ENCODE measurements around the gene WDR72. TPM values are rescaled to one million over a fixed set of nuclear protein-coding genes. Genes with fewer than 3 reads are reported as not detected.

WDR72 gene
- total RNA-seq, 2 experiments from 2014 or later, result not detected

DNA sequence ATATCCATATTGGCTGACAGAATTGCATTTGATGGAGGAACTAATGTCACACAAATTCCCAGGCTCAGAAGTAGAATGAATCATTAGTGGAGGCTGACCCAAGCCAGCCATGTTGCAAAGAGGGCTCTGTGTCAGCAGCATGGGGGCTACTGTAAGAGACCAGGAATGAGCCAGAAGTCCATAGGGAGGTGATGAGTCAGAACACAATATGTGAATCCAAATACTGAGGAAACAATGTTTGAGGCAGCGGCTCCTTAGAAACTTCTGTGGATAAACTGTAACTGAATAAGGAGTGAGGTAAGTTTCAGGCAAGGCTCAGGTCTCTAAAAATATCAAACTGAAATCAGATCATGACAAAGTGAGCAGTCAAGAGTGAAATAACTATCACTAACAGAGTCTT, 170.7 kb downstream of the WDR72 start:
- Mint-ChIP-seq H3K36me3 (no peaks in the 10 kb centered on the region), H3K27me3 (peaks cover 7% of the 10 kb centered on the region), H3K4me3 (no peak overlapping the region), H3K4me1 (no peaks in the 10 kb centered on the region), H3K27ac (no peak overlapping the region), H3K9me3 (no peaks in the 10 kb centered on the region)
- DNase-seq, result no peak

GRCh38 chr15:53586799-53587198, 172.7 kb downstream of the WDR72 start:
- Mint-ChIP-seq H3K27ac (no peak overlapping the region), H3K27me3 (peaks cover 3% of the 10 kb centered on the region), H3K4me1 (no peaks in the 10 kb centered on the region), H3K36me3 (no peaks in the 10 kb centered on the region), H3K9me3 (no peaks in the 10 kb centered on the region), H3K4me3 (no peak overlapping the region)
- DNase-seq, result peak; percentile 9

GRCh38 chr15:53581513-53581912, 177.9 kb downstream of the WDR72 start:
- Mint-ChIP-seq H3K36me3 (no peaks in the 10 kb centered on the region), H3K27me3 (peaks cover 3% of the 10 kb centered on the region), H3K27ac (no peak overlapping the region), H3K9me3 (no peaks in the 10 kb centered on the region), H3K4me1 (no peaks in the 10 kb centered on the region), H3K4me3 (no peak overlapping the region)
- no peak for DNase-seq

DNA sequence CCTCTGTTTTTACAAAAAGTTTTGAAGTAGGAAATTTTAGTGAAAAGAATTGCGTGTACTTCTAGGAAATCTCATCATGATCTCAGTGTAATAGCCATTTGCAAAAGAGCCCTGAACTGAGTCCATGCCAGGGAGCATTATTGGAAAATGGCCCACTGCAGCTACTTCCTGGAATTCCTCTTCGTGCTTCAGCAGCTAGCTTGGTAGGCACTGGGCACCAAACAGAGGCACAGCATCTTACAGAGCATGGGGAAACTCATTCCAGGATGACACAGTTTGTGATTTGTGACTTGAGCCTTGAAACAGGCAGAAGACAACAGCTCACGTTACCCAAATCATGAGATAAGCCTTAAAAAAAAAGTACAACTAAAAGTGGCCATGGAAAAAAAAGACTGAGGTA, 179.1 kb downstream of the WDR72 start:
- Mint-ChIP-seq H3K4me3 (no peak overlapping the region), H3K27me3 (peaks cover under 1% of the 10 kb centered on the region), H3K4me1 (no peaks in the 10 kb centered on the region), H3K27ac (no peak overlapping the region), H3K9me3 (no peaks in the 10 kb centered on the region), H3K36me3 (no peaks in the 10 kb centered on the region)
- DNase-seq, result no peak

DNA sequence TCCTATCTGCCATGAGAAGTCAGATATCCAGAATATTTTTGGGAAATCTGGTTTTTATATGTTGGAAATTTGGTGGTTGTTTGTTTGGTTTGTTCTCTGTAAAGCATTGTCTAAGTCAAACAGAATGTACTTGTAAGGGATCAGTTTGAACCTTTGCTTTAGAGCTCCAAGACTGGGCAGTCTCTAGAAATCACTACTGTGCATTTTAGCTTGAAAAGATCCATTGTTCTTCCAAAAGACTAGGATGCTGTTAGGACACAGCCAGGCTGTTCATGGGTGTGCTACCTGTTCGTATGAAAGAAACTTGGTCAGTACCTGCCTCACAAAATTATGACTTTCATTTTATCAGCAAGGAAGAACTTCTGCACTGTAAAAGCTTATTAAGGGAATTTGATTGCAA, 182.6 kb downstream of the WDR72 start:
- H3K27me3 Mint-ChIP-seq, result no peaks in the 10 kb centered on the region

GRCh38 chr15:53573091-53573490, 186.4 kb downstream of the WDR72 start:
- no peak overlapping the region for H3K27ac Mint-ChIP-seq
- H3K4me1 Mint-ChIP-seq, result no peaks in the 10 kb centered on the region
- no peaks in the 10 kb centered on the region for H3K27me3 Mint-ChIP-seq
- no peaks in the 10 kb centered on the region for H3K9me3 Mint-ChIP-seq
- H3K4me3 Mint-ChIP-seq, result no peak overlapping the region
- H3K36me3 Mint-ChIP-seq, result no peaks in the 10 kb centered on the region
- no peak for DNase-seq

More for the DNA sequence above, 182.6 kb downstream of the WDR72 start:
- H3K9me3 Mint-ChIP-seq, result no peaks in the 10 kb centered on the region
- no peak overlapping the region for H3K4me3 Mint-ChIP-seq
- no peaks in the 10 kb centered on the region for H3K36me3 Mint-ChIP-seq
- DNase-seq, result no peak
- no peak overlapping the region for H3K27ac Mint-ChIP-seq
- H3K4me1 Mint-ChIP-seq, result no peaks in the 10 kb centered on the region

DNA sequence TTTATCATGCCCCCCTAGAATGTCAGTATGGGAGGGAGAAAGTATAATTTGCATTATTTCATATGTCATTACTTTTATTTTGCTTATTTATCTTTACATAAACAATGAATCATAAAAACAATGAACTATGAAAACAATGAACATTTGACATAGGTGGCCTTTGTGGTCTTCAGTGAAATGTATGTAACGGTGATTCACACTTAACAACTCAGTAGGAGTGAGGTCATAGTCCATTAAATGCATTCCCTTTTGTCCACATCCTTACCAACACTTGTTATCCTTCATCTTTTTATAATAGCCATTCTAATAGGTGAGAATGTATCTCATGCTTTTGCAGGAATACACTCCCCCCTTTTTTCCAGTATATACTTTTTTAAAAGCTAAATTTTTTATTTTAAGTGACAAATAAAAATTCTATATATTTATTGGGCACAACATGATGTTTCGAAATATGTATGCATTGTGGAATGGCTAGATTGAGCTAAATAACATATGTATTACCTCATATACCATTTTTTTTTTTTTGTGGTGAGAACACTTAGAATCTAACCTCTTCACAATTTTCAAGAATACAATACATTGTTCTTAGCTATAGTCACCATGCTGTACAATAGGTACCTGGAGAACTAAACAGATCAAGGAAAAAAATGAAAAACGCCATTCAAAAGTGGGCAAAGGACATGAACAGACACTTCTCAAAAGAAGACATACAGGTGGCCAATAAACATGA, 189.5 kb downstream of the WDR72 start:
- H3K27me3 Mint-ChIP-seq, result peaks cover 5% of the 10 kb centered on the region
- H3K9me3 Mint-ChIP-seq, result no peaks in the 10 kb centered on the region
- no peaks in the 10 kb centered on the region for H3K4me1 Mint-ChIP-seq
- H3K27ac Mint-ChIP-seq, result no peak overlapping the region
- H3K4me3 Mint-ChIP-seq, result no peak overlapping the region
- no peaks in the 10 kb centered on the region for H3K36me3 Mint-ChIP-seq
- no peak for DNase-seq

- no peak overlapping the region for H3K4me3 Mint-ChIP-seq
- no peaks in the 10 kb centered on the region for H3K36me3 Mint-ChIP-seq
- no peaks in the 10 kb centered on the region for H3K9me3 Mint-ChIP-seq
- no peaks in the 10 kb centered on the region for H3K4me1 Mint-ChIP-seq
- peaks cover 12% of the 10 kb centered on the region for H3K27me3 Mint-ChIP-seq
- H3K27ac Mint-ChIP-seq, result no peak overlapping the region
- no peak for DNase-seq
Observed at GRCh38 chr15:53566912-53567311, 192.6 kb downstream of the WDR72 start.

- no peak overlapping the region for H3K27ac Mint-ChIP-seq
- peaks cover 12% of the 10 kb centered on the region for H3K27me3 Mint-ChIP-seq
- no peaks in the 10 kb centered on the region for H3K9me3 Mint-ChIP-seq
- DNase-seq, result no peak
- H3K4me1 Mint-ChIP-seq, result no peaks in the 10 kb centered on the region
- H3K4me3 Mint-ChIP-seq, result no peak overlapping the region
- H3K36me3 Mint-ChIP-seq, result no peaks in the 10 kb centered on the region
Observed at GRCh38 chr15:53565721-53566120, 193.7 kb downstream of the WDR72 start.

GRCh38 chr15:53564647-53565046, 194.8 kb downstream of the WDR72 start:
- no peaks in the 10 kb centered on the region for H3K4me1 Mint-ChIP-seq
- peaks cover 12% of the 10 kb centered on the region for H3K27me3 Mint-ChIP-seq
- DNase-seq, result no peak
- no peak overlapping the region for H3K27ac Mint-ChIP-seq
- no peaks in the 10 kb centered on the region for H3K9me3 Mint-ChIP-seq
- H3K36me3 Mint-ChIP-seq, result no peaks in the 10 kb centered on the region
- H3K4me3 Mint-ChIP-seq, result no peak overlapping the region

- Mint-ChIP-seq H3K27me3 (peaks cover 12% of the 10 kb centered on the region), H3K36me3 (no peaks in the 10 kb centered on the region), H3K27ac (no peak overlapping the region), H3K4me3 (no peak overlapping the region), H3K4me1 (no peaks in the 10 kb centered on the region), H3K9me3 (no peaks in the 10 kb centered on the region)
- no peak for DNase-seq
Observed at GRCh38 chr15:53563627-53564026, 195.8 kb downstream of the WDR72 start.

DNA sequence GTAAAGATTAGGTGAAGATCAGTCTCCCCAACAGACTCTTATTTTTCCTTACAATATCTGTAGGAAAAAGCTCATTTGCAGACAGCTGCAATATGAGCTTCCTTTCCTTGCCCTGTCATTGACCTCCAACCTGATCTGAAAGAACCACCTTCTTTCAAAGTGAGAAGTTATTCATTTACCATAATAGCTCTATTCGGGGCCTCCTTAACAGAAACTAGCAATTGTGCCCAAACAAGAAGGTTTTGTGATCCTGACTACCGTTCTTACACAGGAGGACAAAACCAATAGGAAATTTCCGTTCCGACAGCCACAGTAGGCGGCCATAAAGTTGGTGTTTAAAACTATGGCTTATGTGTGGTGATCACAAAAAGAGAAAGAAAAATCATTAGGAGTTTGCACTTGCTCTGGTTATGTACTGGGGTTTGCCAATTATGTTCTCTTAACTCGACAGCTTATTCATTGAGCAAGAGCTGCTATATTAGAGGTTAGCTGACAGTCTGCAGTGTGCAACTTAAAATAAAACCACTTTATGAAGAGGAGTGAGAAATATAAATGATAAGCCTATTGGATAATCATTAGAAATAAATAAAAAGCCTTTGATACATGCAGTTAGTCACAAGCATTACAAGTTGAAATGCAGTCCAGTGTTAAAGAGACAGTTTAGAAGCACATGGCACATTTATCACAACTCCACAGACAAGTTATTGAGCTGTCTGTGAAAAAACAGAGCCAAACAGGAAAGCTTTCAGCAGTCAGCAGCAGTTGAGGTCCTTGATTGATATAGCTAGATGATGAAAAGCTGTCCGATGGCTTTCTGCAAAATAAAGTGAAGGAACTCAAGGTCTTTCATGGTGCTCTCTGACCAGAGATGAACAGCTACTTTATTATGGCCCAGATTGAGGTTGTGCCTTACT, 199.8 kb downstream of the WDR72 start:
- Mint-ChIP-seq H3K27ac (no peak overlapping the region), H3K4me3 (no peak overlapping the region), H3K27me3 (peaks cover 14% of the 10 kb centered on the region)

GRCh38 chr15:53558384-53558783, 201.1 kb downstream of the WDR72 start:
- H3K4me3 Mint-ChIP-seq, result no peak overlapping the region
- no peak overlapping the region for H3K27ac Mint-ChIP-seq
- peaks cover 18% of the 10 kb centered on the region for H3K27me3 Mint-ChIP-seq
- H3K9me3 Mint-ChIP-seq, result no peaks in the 10 kb centered on the region
- H3K36me3 Mint-ChIP-seq, result no peaks in the 10 kb centered on the region
- H3K4me1 Mint-ChIP-seq, result no peaks in the 10 kb centered on the region
- DNase-seq, result no peak

More for the DNA sequence above, 199.8 kb downstream of the WDR72 start:
- Mint-ChIP-seq H3K9me3 (no peaks in the 10 kb centered on the region), H3K36me3 (no peaks in the 10 kb centered on the region), H3K4me1 (no peaks in the 10 kb centered on the region)
- no peak for DNase-seq

- DNase-seq, result no peak
- no peaks in the 10 kb centered on the region for H3K36me3 Mint-ChIP-seq
- H3K4me3 Mint-ChIP-seq, result no peak overlapping the region
- no peak overlapping the region for H3K27ac Mint-ChIP-seq
- no peaks in the 10 kb centered on the region for H3K9me3 Mint-ChIP-seq
- H3K27me3 Mint-ChIP-seq, result peaks cover 10% of the 10 kb centered on the region
- H3K4me1 Mint-ChIP-seq, result no peaks in the 10 kb centered on the region
Observed at GRCh38 chr15:53555226-53555625, 204.2 kb downstream of the WDR72 start.

- peaks cover 5% of the 10 kb centered on the region for H3K27me3 Mint-ChIP-seq
- H3K27ac Mint-ChIP-seq, result no peak overlapping the region
- no peaks in the 10 kb centered on the region for H3K9me3 Mint-ChIP-seq
- DNase-seq, result no peak
- no peaks in the 10 kb centered on the region for H3K4me1 Mint-ChIP-seq
- H3K36me3 Mint-ChIP-seq, result no peaks in the 10 kb centered on the region
- H3K4me3 Mint-ChIP-seq, result no peak overlapping the region
Observed at GRCh38 chr15:53549697-53550305, 209.7 kb downstream of the WDR72 start.
